ENCODE data around the gene BCAM.

Gene BCAM

GRCh38 chr19:44789943-44790483, 18.9 kb upstream of the BCAM start:
- no peak for DNase-seq (ENCODE audit: low read depth in 1 of 2, low spot score in 1 of 2)

GRCh38 chr19:44792281-44792680, 16.6 kb upstream of the BCAM start:
- DNase-seq (ENCODE audit: low read depth in 1 of 2, low spot score in 1 of 2) = no peak

DNA sequence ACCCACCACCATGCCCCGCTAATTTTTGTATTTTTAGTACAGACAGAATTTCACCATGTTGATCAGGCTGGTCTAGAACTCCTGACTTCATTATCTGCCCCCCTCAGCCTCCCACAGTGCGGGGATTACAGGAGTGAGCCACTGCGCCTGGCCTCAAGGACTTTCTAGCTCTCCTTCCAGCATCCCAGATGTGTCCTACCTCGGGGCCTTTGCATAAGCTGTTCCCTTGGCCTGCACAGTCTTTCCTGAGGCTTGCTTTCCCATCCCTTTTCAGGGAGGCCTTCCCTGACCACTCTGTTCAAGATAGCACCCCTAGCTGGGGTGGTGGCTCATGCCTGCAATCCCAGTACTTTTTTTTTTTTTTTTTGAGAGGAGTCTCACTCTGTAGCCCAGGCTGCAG, 14.3 kb upstream of the BCAM start:
- DNase-seq (ENCODE audit: low read depth in 1 of 2, low spot score in 1 of 2) = no peak

DNA sequence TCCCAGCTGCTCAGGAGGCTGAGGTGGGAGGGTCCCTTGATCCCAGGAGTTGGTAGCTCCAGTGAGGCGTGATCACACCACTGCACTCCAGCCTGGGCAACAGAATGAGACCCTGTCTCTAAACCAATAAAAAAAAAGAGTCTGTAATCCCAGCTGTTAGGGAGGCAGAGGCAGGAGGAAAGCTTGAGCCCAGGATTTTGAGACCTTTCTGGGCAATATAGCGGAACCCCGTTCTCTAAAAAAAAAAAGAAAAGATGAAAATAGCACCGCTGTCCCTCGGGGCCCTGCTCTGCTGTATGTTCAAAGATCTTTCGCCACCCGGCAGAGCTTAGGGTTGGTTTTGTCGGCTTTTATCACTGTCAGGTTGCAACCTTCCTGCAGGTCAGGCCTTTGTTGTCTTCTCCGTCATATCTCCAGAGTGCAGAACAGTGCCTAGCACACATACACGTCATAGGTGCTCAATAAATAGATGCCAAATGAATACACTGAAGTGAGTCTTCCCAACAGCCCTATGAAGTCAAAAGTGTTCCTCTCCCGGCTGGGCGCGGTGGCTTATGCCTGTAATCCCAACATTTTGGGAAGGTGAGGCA, 13.4 kb upstream of the BCAM start:
- no peak for DNase-seq (ENCODE audit: low read depth in 1 of 2, low spot score in 1 of 2)

DNA sequence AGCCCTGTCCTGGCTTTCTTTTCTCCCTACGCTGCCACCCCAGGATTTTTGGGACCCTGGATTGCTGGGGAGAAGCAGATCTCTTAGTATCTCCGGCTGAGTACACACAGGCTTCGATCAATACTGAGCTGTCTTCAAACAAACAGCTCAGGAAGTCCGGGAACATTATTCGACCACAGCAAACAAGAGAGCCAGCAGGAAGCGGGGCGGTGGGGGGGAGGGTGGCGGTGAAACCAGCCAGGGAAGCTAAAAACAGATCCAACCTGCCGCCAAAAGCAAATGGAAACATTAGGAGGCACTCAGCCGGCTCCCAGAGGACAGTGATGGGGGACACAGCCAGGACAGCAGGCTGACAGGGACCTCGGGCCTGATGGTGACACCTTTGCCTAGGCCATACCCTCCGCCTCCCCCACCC, 12.2 kb upstream of the BCAM start:
- DNase-seq (ENCODE audit: low read depth in 1 of 2, low spot score in 1 of 2) = peak in 1 of 2 donors; percentile 17

GRCh38 chr19:44799627-44800346, 9.1 kb upstream of the BCAM start:
- no peak for DNase-seq (ENCODE audit: low read depth in 1 of 2, low spot score in 1 of 2)

- DNase-seq (ENCODE audit: low read depth in 1 of 2, low spot score in 1 of 2) = peak; percentile 70 to 80
Observed at GRCh38 chr19:44800461-44800860, 8.4 kb upstream of the BCAM start.

GRCh38 chr19:44803442-44804428, 5.2 kb upstream of the BCAM start:
- no peak for DNase-seq (ENCODE audit: low read depth in 1 of 2, low spot score in 1 of 2)

GRCh38 chr19:44806291-44806690, 2.6 kb upstream of the BCAM start:
- no peak for DNase-seq (ENCODE audit: low read depth in 1 of 2, low spot score in 1 of 2)

DNA sequence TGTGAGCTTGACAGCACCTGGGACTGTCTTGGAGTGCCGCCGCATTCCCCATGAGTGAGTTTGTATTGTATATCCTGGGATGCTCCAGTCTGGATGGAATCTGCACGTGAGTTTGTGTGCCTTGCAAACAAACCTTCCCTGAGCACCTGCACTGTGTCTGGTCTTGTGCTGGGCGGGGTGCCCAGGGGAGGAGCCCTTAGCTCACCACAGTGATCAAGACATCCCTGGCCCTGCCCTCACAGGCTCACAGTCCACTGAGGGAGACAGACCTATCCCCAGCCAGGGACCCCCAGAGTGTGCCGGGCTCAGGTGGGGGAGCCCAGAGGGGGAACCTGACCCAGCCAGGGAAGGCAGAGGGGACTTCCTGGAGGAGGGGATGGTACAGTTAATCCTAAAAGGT, 1.7 kb upstream of the BCAM start:
- no peak for DNase-seq (ENCODE audit: low read depth in 1 of 2, low spot score in 1 of 2)

GRCh38 chr19:44807652-44808462, 1.0 kb upstream of the BCAM start:
- no peak for DNase-seq (ENCODE audit: low read depth in 1 of 2, low spot score in 1 of 2)

GRCh38 chr19:44809577-44810233, 802 bp downstream of the BCAM start:
- DNase-seq (ENCODE audit: low read depth in 1 of 2, low spot score in 1 of 2) = no peak

GRCh38 chr19:44810234-44811121, 1.6 kb downstream of the BCAM start:
- DNase-seq (ENCODE audit: low read depth in 1 of 2, low spot score in 1 of 2) = no peak

DNA sequence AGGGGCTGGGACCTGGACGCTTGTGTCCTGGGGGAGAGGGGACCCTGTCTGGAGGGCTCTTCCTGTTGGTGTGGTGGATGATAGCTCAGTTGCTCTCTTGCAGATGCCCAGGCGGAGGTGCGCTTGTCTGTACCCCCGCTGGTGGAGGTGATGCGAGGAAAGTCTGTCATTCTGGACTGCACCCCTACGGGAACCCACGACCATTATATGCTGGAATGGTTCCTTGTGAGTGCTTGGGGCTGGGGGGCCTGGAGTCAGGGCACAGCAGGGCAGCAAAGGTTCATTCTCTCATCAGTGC, 2.2 kb downstream of the BCAM start:
- DNase-seq (ENCODE audit: low read depth in 1 of 2, low spot score in 1 of 2) = no peak

- DNase-seq (ENCODE audit: low read depth in 1 of 2, low spot score in 1 of 2) = no peak
Observed at GRCh38 chr19:44812142-44812718, 3.3 kb downstream of the BCAM start.

DNA sequence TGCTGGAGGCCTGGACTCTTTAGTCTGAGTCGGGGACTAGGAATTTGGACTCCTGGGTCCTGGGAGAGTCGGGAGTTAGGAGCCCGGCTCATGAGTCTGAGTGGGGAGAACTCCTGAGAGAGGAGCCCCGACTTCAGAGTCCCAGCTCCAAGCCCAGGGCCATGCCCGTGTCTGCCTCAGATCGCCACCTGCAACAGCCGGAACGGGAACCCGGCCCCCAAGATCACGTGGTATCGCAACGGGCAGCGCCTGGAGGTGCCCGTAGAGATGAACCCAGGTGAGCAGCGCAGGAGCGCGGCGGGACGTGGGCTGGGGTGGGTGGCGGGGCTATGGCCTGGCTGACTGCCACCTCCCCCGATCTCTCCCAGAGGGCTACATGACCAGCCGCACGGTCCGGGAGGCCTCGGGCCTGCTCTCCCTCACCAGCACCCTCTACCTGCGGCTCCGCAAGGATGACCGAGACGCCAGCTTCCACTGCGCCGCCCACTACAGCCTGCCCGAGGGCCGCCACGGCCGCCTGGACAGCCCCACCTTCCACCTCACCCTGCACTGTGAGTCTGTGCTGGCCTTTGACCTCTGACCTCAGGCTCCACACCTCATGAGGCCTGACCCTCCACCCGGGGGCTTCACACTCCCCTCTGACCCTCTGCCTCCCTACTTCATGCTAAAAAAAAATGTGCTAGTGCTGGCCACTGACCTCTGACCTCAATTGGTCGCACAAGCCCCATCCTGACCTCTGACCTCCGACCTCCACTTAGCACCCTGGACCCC, 4.4 kb downstream of the BCAM start:
- DNase-seq (ENCODE audit: low read depth in 1 of 2, low spot score in 1 of 2) = no peak

DNA sequence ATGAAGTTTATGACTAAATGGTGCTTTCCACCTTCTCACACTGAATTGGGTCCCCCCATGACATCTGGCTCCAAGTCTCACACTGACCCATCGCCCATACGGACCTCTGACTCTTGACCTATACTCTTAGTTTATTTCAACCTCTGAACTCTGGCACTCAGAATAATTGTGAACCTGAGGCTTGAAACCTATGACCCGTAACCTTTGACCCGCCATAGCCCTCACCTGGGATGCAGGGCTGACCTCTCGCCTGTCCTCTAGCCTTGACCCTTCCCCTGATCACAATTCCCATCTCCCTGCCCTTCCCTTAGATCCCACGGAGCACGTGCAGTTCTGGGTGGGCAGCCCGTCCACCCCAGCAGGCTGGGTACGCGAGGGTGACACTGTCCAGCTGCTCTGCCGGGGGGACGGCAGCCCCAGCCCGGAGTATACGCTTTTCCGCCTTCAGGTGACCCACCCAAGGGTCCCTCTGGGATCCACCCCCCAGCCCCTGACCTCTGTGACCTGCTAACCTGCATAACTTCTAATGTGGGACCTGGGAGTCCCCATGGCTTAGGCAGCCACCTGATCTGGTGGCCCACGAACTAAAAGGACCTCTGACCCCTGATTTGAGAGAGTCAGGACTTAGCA, 5.1 kb downstream of the BCAM start:
- no peak for DNase-seq (ENCODE audit: low read depth in 1 of 2, low spot score in 1 of 2)

GRCh38 chr19:44814517-44814916, 5.6 kb downstream of the BCAM start:
- DNase-seq (ENCODE audit: low read depth in 1 of 2, low spot score in 1 of 2) = no peak

Measured in activated T-helper 1 cell treated with anti-CD3 and anti-CD28 coated beads, Interleukin-2, amount 50 U/mL, for 16 hours (primary cell).